HG03558 (cell line): ENCODE results near the gene BLM.
A peak's percentile ranks its signal among the peaks of the same experiment; 100 is the strongest.
"Not testable (repeated sequence)": the region's sequence is repeated elsewhere in the genome, so short reads cannot be mapped to it uniquely, and the experiment has no call there.

ENCODE experiments used
- ATAC-seq: cut with Tn5 transposase; IDR thresholded peaks from one replicate; pipeline ENCODE4 v1.9.1; 2021; ENCODE audit warnings: moderate number of reproducible peaks; ENCODE audit not compliant: unreplicated experiment; ENCODE audit errors: extremely low read depth

BLM gene

DNA sequence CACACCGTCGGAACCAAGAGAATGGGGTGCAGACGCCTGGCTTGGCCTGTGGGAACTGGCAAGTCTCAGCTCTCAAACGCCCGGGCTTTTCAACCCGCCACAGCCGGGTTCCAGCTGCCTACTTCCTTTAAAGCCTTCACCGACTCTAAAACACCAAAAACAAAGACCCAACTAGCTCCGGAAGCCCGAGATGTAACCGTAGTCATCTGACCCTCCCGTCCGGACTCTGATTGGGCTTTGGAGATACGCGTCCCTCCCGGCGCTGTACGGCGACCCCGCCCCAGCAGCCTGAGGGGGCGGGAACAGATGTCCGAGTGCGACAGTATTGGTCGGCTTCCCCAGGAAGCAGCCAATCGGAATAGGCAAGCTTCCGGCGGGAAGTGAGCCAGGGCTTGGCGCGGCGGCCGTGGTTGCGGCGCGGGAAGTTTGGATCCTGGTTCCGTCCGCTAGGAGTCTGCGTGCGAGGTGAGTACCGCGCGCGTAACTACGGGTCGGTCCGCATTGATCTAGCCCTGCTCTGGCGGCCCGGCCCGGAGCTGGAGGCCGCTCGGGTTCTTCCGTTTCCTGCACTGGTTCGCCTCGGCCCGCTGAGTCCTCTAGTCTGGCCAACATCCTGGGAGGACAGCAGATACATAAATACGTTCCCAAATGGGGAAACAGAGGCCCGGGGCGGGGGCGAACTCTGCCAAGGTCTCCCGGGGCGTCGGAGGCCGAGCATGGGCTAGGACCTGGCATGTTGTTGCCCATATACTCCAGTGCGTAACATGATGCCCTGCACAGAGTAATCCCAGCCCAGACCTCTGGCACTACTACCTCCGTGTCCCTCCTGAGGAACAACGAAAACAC, at the start of gene BLM:
Gene BLM (plus strand): TSS at position 371 of the 846 bp plus-strand sequence. CDS start 30,047 bp downstream, outside the sequence.
- peak; percentile 97 for ATAC-seq

DNA sequence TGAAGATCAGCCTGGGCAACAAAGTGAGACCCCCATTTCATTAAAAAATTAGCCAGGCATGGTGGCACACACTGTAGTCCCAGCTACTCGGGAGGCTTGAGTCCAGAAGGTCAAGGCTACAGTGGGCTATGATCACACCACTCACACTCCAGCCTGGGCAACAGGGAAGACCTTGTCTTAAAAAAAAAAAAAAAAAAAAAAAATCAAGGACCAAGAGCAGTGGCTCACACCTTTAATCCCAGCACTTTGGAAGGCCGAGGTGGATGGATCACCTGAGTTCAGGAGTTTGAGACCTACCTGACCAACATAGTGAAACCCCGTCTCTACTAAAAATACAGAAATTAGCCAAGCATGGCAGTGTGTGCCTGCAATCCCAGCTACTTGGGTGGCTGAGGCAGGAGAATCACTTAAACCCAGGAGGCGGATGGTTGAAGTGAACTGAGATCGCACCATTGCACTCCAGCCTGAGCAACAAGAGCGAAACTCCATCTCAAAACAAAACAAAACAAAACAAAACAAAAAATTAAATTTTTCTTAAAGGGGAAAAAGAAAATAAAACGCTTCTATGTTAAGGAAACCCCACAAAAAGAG, 49.3 kb upstream of the BLM start:
- not testable (repeated sequence) for ATAC-seq

DNA sequence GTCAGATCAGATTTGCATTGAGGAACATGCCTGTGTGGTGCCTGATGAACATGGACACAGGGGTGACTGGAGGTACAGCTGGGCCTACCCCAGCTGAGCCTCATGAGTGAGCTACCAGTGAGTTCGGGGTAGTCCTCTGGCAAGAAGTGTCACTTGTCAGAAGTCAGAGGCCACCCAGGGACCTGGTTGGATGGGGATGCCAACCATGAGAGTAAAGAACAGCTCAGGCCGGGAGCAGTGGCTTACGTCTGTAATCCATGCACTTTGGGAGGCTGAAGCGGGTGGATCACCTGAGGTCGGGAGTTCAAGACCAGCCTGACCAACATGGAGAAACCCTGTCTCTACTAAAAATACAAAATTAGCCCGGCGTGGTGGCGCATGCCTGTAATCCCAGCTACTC, 46.5 kb upstream of the BLM start:
- not testable (repeated sequence) for ATAC-seq

DNA sequence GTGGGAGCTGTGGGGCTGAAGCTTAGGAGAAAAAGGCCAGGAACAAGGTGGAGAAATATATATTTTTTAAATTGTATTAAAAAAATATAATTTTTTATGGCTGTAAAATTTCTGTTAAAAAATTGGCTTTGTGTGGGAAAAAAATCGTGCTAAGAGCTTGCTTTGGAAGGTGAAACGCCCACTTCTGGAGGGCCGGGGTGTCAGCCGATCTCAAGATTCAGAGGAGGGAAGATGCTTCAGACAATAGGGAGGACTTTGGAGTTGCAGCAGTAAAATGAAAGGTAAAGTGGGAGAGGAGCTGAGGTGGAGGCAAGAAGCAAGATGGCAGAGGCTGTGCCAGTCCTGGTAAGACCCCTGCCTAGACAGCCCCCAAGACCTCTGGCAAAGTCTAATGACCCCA, 45.9 kb upstream of the BLM start:
- no peak for ATAC-seq

DNA sequence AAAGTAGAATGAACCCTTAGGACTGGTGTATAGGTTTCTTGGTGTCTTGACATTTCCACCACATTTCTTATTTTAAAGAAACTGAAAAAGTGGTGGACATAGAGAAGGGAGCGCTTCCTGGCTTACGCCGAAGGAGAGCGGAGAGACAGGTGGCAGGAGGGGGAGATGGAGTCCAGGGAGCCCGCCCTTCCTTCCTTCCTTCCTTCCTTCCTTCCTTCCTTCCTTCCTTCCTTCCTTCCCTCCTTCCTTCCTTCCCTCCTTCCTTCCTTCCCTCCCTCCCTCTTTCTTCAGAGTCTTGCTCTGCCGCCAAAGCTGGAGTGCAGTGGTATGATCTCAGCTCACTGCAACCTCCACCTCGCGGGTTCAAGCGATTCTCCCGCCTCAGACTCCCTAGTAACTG, 43.8 kb upstream of the BLM start:
- ATAC-seq: not testable (repeated sequence)

DNA sequence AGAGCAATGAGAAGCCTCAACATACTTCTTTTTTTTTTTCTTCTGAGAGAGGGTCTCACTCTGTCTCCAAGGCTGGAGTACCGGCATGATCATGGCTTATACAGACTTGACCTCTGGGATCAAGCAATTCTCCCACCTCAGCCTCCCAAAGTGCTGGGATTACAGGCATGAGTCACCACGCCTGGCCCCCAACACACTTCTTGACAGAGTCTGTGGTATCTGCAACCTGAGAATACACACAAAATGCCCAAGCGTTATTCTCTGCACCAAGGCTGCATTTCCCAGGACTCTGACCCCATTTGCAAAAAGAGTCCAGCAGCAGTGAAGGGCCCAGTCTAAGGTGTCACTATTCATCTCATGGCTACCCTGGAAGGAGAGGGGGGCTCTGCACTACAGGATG, 42.7 kb upstream of the BLM start:
- no peak for ATAC-seq

DNA sequence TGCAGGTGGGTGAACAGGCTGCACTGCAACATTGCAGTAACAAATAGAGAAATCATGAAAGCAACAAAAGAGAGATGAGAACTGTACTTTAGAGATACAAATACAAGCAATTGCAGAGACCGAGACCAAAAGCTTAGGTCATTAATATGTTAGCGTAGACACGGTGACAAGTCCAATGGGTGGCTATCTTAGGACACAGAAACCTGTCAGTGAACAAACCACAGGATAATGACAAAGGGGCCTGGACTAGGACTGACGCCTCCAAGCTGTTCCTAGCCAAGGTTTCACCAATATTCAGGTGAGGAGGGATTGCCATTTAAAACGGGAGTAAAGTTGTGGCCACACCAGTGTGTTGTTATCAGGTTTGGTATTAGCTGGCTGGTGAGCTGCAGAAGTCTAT, 41.7 kb upstream of the BLM start:
- no peak for ATAC-seq

DNA sequence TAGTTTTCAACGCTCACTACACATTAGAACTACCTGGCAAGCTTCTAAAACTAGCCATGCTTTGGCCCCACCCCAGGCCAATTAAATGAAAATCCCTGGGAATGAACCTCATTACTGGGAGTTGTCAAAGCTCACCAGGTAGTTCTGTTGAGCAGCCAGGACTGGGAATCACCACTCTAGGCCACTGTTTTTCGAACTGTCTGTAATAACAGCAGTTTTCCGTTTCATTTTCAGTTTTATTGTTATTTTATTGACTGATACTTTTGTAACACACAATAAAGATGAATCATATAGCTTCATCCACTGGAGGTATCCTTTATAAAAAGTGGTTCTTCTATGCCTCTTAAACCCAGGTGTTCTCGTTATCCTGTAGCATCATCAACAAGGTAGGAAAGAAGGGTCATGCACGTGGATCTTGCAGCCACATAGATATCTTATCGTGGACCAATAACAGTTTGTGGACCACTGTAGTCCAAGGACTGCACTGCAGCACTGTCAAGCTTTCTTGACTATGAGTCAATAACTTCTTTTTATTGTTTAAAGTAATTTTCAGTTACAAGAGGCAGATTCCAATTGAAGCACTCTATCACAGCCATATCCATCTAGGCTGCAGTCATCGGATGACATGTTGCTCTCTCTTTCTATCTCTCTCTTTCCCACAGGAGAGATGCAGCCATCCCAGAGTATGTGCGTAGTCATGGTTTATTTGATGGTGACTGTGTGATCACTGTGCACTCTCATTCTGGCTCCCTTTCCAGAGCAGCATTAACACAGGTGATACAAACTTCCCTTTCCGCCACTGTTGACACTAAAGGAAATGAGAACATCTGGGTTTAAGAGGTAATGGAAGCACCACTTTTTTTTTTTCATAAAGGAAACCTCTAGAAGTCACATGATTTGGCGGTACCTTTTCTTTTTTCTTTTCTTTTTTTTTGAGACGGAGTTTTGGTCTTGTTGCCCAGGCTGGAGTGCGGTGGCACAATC, 39.0 kb upstream of the BLM start:
- no peak for ATAC-seq

DNA sequence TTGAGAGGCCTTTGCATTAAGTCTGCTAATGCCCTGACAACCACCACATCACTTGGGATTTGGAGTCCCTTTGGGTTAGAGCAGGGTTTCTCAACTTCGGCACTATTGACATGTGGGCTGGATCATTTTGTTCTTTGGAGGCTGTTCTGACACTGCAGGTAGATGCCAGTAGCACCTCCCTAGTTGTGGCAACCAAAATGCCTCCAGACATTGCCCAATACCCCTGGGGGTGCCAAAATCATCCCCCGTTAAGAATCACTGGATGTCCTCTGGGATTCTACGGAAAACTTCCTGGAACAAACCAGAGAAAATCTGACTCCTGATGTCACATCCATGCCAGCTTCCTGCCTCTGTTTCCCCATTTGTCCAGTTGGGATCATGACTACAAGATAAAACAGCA, 37.2 kb upstream of the BLM start:
- ATAC-seq: no peak

DNA sequence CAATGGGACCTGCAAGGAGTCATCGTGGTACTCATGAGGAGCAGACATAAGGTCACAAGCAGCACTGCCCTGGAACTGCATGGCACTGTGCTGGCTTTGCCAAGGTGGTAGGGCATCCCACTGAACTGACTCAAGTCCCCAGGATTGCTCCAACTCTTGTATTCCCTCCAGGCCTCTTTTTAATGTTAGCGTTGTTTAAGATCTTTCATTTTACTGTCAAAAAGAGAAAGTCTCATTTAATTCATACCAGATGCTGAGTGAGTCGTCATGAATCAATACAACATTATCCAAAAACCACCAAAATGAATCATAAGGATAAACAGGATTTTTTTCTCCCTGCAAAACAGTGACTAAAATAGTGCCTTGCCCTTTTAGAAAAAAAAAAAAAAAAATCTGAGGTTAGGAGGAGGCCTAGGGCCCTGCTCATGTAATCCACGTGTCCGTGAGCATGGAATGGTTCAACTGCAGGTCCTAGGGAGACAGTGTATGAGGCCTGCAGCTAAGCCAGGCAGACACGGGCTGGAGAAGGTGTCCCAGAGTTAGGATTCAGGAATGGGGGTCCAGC, 36.7 kb upstream of the BLM start:
- ATAC-seq: no peak

DNA sequence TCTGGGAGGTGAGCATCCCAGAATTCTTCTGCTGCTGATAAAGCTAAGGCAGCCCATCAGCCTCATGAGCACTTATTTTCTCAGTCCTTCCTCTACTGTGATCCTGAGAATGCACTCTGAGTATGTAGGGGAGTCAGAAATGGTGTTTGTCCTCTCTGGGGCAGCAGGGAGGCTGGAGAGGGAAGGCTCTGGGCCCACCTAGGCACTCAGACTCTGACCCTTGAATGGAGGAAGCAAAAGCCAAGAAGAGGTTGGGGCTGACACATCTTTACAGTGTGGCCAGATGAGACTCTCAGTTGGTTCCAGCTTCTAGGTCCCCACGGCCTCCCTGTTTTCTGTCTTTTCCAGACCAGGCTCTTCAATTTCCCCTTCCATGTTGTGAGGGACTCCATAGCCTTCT, 36.1 kb upstream of the BLM start:
- no peak for ATAC-seq

DNA sequence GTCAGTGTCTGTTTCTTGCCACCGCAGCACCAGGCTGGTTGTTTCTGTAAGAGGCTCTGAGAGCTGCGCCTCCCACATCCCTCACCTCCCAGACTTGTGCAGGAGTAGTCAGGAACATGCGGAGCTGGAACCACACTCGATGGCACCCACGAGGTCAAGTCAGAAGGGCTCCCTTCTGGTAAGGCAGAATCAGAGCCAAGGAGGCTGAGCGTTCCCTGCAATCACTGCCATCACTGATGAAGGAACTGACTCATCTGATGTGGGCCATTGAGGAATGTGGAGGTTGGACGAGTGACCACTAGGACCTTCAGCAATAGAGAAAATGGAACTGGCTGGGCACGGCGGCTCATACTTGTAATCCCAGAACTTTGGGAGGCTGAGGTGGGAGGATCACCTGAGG, 35.7 kb upstream of the BLM start:
- ATAC-seq: no peak

DNA sequence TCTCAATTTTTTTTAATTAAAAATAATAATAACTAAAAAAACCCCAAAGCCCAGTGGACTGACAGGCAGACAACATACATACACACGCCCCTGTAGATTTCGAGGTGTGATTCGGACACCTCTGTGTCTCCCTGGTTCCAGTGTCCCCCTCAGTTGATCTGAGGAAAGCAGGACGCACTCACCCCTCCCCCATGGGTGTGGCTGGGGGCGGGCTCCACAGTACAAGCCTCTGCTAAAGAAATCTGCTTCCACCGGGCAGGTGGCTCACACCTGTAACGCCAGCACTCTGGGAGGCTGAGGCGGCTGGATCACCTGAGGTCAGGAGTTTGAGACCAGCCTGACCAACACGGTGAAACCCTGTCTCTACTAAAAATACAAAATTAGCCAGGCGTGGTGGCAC, 33.8 kb upstream of the BLM start:
- ATAC-seq: no peak

DNA sequence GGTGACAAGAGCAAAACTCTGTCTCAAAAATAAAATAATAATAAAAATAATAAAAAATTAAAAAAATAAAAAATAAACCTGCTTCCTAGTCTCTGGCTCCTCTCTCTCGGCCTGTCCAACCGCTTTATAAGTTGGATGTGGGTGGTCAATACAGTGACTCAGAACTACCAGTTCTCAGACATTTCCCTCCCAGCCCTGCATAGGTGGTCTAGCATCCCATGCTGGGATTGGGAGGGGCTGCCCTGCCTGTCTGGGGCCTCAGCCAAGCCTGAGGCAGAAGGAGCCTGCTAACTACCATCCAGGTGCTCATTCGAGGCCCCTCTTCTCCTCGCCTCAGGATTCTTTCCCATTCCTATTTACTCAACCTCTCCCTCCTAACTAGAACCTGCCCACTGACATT, 33.3 kb upstream of the BLM start:
- no peak for ATAC-seq

DNA sequence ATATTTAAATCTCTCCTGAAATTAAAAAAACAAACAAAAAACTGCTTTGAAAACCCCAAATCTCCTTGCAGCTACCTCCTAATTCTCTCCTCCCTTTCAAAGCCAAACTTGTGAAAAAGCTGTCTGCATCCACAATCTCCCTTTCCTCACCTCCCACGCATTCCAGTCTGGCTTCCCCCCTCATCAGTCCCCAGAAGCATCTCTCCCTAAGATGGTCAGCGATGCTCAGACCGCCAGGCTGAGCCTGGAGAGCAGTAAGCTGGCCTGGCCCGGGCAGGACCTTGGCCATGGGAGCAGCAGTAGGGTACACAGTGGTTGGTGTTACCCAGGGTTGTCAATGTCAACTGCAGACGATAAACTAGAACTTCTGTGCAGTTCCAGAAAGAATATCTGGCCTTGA, 32.9 kb upstream of the BLM start:
- ATAC-seq: no peak

DNA sequence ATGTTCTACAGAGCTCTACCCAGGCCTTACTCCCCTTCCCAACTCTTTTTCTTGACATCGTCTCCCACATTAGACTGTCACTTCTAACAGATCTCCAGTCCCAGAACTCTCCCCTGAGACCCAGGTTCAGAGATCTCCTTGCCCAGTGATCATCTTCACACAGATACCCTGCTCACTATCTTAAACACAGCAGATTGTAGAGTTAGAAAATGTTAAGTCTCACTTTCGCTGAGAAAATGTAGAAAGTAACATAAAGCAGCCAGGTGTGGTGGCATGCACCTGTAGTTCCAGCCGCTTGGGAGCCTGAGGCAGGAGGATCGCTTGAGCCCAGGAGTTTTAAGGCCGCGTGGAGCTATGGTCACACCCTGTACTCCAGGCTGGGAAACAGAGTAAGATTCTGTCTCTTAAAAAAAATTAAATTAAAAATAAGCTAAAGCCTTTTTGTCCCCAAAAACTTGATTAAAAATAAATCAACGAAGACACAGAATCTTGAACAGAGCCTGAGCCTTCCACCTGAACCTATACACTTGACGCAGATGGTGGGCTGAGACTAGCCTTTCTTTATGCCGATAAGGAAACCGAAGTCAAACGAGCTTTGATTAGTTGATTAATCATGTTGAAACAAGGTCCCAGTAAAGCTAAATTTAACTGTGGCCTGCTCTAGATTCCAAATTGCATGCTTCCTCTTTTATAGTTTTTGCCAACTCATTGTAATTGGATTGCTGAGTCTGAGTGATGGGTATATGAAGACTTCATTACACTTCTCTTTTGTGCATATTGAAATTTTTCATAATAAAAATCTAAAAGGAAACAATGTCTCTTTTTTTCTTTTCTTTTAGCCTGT, 31.3 kb upstream of the BLM start:
- peak; percentile 14 for ATAC-seq

DNA sequence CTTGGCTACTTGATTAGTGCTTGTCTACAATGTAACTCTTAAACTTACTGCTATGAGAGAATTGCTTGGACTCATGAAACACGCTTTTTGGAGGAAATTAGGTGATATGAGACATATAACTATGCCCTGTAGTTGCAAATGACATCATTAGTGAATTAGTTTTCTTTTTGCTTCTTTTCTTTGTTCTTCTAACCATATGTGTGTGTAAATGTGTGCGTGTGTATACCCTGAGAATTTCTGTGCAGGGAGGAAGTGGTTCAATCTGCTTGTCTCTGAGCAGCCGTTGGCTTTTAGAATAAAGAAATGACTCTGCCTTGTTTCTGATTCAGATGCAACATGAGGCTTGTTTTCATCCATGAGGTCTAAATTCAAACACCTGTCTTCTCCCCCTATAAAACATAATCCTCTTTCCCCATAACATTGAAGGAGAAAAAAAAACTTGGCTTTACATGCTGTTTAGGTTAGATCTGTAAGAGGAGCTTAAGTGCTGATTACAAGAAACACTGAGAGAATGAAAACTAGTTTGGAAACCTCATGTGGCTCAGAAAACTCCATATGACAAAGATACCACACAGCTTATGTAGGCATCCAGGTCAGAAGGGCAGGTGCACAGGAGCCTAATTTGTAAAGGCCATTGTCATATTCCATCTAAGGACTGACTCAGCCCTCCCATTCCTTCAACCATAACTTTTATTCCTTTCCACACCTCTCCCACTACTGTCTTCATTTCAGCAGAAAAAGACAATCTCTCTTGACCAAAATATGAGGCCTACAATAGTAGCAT, 30.5 kb upstream of the BLM start:
- ATAC-seq: peak; percentile 76

DNA sequence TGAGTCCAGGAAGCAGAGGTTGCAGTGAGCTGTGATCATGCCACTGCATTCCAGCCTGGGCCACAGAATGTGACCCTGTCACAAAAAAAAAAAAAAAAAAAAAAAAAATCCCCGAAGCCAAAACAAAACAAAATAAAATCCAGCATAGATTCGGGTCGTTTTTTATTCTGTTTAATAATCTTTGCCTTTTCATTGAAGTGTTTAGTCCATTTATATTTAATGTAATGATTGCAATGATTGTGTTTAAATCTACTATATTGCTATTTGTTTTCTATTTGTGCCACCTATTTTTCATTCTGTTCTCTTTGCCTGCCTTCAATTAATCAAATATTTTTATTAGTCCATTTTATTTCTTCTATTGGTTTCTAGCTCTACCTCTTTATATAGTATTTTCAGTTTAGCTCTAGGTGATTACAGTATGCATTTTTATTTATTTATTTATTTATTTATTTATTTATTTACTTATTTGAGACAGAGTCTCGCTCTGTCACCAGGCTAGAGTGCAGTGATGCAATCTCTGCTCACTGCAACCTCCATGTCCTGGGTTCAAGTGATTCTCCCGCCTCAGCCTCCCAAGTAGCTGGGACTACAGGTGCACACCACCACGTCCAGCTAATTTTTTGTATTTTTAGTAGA, 27.7 kb upstream of the BLM start:
- not testable (repeated sequence) for ATAC-seq
